ENCODE results near the gene SSTR3.

SSTR3 gene

GRCh38 chr22:37162221-37163095 lies 49.8 kb downstream of the SSTR3 start:
- H3K4me3 ChIP-seq (ENCODE audit: low read length): no peak overlapping the region
- DNase-seq (ENCODE audit: low read depth, low spot score): no peak

DNA sequence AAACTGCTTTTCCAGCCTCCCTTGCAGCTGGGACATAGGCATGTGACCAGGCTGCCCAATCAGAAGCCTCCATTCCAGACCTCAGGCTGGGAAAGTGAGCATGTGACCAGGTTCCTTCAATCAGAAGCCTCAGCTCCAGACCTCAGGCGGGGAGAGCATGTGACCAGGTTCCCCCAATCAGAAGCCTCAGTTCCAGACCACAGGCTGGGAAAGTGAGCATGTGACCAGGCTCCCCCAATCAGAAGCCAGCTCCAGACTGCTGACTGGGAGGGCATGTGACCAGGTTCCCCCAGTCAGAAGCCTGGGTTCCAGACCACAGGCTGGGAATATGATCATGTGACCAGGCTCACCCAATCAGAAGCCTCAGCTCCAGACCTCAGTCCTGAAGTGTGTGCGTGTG lies 50.8 kb downstream of the SSTR3 start:
- peak; percentile 19 for DNase-seq (ENCODE audit: low read depth, low spot score)
- no peak overlapping the region for H3K4me3 ChIP-seq (ENCODE audit: low read length)

DNA sequence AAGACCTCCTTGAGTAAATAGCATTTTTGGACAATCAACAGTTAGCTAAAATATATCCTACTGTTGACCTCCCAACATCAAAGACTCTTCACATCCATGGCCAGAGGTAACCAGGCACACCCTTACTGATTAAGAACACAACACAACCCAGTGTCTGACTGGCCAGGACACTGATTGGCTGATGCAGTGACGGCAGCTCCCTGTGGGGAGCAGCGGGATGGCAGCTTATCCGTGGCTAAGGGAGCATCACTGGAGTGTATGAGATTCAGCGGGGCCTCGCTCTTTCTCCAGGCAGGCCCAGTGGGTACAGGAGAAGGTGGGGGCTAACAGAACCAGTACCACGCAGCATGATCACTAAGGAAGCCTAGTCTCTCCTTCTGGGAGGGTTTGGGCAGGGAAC lies 52.2 kb downstream of the SSTR3 start:
- DNase-seq (ENCODE audit: low read depth, low spot score): no peak
- H3K4me3 ChIP-seq (ENCODE audit: low read length): no peak overlapping the region

DNA sequence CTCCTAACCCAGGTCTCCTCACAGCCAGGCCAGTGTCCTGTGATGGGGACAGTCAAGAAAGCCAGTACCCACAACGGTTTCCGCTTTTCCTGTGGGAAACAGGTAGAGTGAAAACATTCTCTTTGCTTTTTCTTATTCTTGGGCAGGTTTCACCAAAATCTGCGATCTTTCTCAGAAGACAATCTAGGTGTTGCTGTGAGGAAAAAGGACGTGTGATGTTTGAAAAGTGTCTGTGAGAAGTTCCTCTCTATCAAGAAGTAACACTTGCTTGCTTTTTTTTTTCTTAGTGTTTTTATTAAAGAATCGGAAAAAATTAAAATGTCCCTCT lies 53.4 kb downstream of the SSTR3 start:
- DNase-seq (ENCODE audit: low read depth, low spot score): no peak
- no peak overlapping the region for H3K4me3 ChIP-seq (ENCODE audit: low read length)

GRCh38 chr22:37157516-37158285 lies 54.6 kb downstream of the SSTR3 start:
- no peak overlapping the region for H3K4me3 ChIP-seq (ENCODE audit: low read length)
- DNase-seq (ENCODE audit: low read depth, low spot score): no peak

DNA sequence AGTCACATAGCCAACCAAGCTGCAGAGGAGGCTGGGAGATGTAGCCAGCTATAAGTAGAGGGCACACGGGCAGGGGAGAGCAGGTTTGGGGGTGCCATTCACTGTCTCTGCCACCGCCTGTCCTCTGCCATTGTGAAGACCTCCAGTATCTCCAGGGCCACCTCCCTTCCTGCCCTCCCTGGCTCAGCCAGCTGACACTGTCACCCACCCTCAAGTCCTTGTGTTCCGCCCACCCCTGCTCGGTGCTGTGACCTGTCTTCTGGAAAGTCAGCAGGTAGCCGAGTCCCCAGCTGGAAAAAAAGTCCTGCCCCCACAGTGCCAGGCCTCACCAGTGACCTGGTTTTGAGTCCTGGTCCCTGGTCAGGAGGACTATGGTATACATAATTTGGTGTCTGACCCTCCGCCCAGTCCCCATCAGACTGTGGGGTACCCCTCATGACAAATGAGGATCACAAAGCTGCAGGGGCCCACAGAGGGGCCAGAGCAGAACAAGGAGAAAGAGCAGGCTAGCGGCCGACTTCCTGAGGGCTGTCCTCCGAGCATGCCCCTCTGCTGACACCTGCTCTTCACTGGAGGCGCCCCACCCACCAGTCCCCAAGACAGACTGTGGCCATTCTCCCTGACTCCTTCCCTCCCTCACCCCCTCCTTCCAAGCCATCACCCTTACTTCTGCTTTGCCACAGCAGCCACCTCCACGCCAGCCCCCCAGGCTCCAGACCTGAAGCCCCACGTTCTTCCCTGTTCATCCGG lies 55.4 kb downstream of the SSTR3 start:
- DNase-seq (ENCODE audit: low read depth, low spot score): no peak
- H3K4me3 ChIP-seq (ENCODE audit: low read length): no peak overlapping the region

DNA sequence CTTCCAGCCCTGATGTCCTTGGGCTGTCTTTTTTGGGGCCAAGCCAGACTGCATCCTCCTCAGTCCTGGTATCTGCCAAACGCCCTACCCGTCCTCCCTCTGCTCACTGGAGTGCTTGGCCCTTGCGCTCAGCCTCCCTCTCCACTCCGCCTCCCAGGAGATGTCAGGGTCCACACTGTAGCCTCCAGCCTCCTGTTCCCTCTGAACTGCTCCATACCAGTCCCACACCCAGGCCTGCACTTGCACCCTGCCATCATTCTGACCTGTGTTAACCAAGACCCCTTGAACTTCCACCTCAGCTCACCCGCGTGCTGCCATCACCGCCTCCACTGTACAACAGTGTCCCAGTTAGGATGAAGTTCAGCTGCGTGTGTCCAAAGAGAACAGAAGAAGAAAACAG lies 56.3 kb downstream of the SSTR3 start:
- H3K4me3 ChIP-seq (ENCODE audit: low read length): no peak overlapping the region
- no peak for DNase-seq (ENCODE audit: low read depth, low spot score)

DNA sequence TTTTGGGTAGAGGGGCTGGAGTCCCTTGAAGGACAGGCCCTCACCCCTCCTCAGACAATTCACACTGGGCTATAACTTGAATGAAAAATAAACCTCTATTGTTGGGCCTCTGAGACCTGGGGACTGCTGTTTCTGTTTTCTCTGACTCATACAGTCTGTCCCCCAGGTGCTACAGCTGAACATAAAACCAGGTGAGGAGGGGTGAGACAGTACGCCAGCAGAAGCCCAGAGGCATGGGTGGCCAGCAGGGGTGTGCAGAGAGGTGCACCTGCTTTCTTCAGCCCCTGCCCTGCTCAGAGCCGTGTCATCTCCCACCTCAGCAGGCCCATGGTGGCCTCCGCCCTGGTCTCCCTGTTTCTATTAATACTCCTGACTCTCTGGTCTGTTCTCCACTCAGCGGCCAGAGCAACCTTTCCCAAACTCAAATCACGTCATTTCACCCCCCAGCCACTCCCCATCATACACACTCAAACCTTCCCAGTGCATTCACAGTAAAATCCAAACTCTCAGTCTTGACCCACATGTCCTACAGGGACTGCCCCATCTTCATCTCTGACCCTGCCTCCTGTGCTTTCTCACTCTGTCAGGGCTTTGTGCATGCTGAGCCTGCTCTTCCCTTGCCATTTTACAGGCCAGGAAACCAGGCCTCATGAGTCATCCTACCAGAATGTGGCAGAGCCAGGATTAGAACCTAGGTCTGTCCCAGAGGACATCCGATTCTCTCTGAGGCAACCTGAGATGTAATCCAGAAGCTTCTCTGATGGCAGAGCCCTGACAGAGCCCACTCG lies 57.2 kb downstream of the SSTR3 start:
- no peak overlapping the region for H3K4me3 ChIP-seq (ENCODE audit: low read length)
- DNase-seq (ENCODE audit: low read depth, low spot score): no peak
